DND-41 (cell line): Measurements from ENCODE around the gene TFB1M.

Experiments
- EZH2 ChIP-seq: IDR thresholded peaks from 3 replicates; pipeline ENCODE4 v1.6.1; 2012; ENCODE audit warnings: borderline replicate concordance, low read depth, mild to moderate bottlenecking, moderate library complexity, low read length, inconsistent platforms; ENCODE audit not compliant: severe bottlenecking
- TF ChIP-seq, protein P1 (sequence below): IDR thresholded peaks from 2 replicates; pipeline ENCODE4 v1.5.1; 2012; ENCODE audit warnings: borderline replicate concordance, low read length, moderate library complexity, mild to moderate bottlenecking; ENCODE audit not compliant: poor library complexity, severe bottlenecking; ENCODE audit errors: extremely low read depth

DNA sequence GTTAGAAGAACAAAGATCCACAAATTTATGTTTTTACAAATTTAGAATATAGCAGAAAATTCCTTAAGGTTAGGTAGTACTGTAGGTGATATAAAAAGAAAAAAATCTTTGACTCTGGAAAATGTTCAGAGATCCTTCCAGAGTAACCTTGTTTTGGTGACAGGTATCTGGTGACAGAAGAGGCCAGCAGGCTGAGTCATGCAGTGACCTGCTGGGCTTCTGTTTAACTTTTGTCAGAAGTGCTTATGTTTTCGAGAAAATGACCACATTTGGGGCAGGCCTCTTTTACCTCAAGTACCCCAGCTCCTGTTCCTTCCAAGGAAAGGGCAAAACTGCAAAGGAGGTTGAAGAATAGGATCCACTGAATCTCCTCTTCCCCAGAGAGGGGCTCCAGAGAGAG, 60.9 kb downstream of the TFB1M start:
- TF ChIP-seq, protein P1, sequence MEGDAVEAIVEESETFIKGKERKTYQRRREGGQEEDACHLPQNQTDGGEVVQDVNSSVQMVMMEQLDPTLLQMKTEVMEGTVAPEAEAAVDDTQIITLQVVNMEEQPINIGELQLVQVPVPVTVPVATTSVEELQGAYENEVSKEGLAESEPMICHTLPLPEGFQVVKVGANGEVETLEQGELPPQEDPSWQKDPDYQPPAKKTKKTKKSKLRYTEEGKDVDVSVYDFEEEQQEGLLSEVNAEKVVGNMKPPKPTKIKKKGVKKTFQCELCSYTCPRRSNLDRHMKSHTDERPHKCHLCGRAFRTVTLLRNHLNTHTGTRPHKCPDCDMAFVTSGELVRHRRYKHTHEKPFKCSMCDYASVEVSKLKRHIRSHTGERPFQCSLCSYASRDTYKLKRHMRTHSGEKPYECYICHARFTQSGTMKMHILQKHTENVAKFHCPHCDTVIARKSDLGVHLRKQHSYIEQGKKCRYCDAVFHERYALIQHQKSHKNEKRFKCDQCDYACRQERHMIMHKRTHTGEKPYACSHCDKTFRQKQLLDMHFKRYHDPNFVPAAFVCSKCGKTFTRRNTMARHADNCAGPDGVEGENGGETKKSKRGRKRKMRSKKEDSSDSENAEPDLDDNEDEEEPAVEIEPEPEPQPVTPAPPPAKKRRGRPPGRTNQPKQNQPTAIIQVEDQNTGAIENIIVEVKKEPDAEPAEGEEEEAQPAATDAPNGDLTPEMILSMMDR, result no peak
- TF ChIP-seq EZH2, result no peak
